ENCODE measurements around the gene B4GALT4. TPM values are rescaled to one million over a fixed set of nuclear protein-coding genes. Genes with fewer than 3 reads are reported as not detected.

Gene B4GALT4
- total and polyA plus RNA-seq, 2 of the 4 experiments (the other 2 are of a cell fraction), result 27.0 to 30.3 TPM

GRCh38 chr3:119223511-119223910 is 17.2 kb downstream of the B4GALT4 start:
- BruUV-seq (replicated peaks), result no TSS peak
- Histone ChIP-seq H3K23ac (ENCODE audit: low read depth, low read length) (no peak overlapping the region), H3K9ac (ENCODE audit: low read depth, low read length) (no peak overlapping the region), H3K27me3 (ENCODE audit: control insufficient read depth, insufficient read depth, low read length) (no peaks in the 10 kb centered on the region), H2BK15ac (ENCODE audit: low read depth, low read length) (no peak overlapping the region), H3K18ac (ENCODE audit: low read depth, low read length) (no peak overlapping the region), H2AK5ac (ENCODE audit: low read depth, low read length) (no peak overlapping the region), H2BK20ac (ENCODE audit: low read depth, low read length) (no peak overlapping the region), H4K91ac (ENCODE audit: insufficient read depth, low read depth, low read length) (no peak overlapping the region), H3K27ac (ENCODE audit: insufficient read depth, low read length) (no peak overlapping the region), H3K4me3 (ENCODE audit: insufficient read depth, low read depth, low read length) (no peak overlapping the region), H3K4me2 (ENCODE audit: low read depth, low read length) (no peak overlapping the region), H2AFZ (replicated peaks; ENCODE audit: low read length, poor library complexity) (no peak overlapping the region), H2BK5ac (ENCODE audit: low read depth, low read length, poor library complexity, severe bottlenecking) (no peak overlapping the region), H2AK9ac (replicated peaks; ENCODE audit: low read depth, low read length, poor library complexity) (no peak overlapping the region), H3K56ac (ENCODE audit: extremely low read depth, insufficient read depth, low read length) (no peak overlapping the region), H3K9me3 (ENCODE audit: control insufficient read depth, insufficient read depth, low read length) (no peaks in the 10 kb centered on the region), H3K9me1 (ENCODE audit: insufficient read depth, low read length) (peaks cover 7% of the 10 kb centered on the region), H2BK120ac (ENCODE audit: low read depth, low read length) (no peak overlapping the region), H3K36me3 (ENCODE audit: control insufficient read depth, insufficient read depth, low read length) (peaks cover 49% of the 10 kb centered on the region), H3K79me1 (ENCODE audit: low read depth in 1 of 2, low read length in 2 of 2) (peaks cover 24 to 36% of the 10 kb centered on the region in 2 experiments), H4K5ac (ENCODE audit: low read depth, low read length) (no peak overlapping the region), H3K4ac (ENCODE audit: low read depth, low read length) (no peak overlapping the region), H4K20me1 (ENCODE audit: insufficient read depth, low read length) (no peaks in the 10 kb centered on the region), H3K14ac (replicated peaks; ENCODE audit: low read depth, low read length) (no peak overlapping the region), H3K4me1 (ENCODE audit: control insufficient read depth, insufficient read depth, low read length) (peaks cover 13% of the 10 kb centered on the region), H4K8ac (ENCODE audit: low read depth in 2 of 2, low read length in 2 of 2) (no peak overlapping the region)
- ATAC-seq (ENCODE audit: low read depth) (no peak), DNase-seq (no peak)
- in situ Hi-C loops (cut with MboI; ENCODE audit: low sequenced_read_pairs), result no loop called here
- intact Hi-C loops (cut with micrococcal nuclease), result no loop called here
- dilution Hi-C loops (cut with HindIII; ENCODE audit: low sequenced_read_pairs, unreplicated experiment), result no loop called here
- ChIA-PET POLR2A (ENCODE audit: unreplicated experiment) (no interaction called here), CTCF (no interaction called here)
- TF ChIP-seq CEBPB (IDR thresholded peaks at IDR 0.05; ENCODE audit: low read depth, low read length), result no peak
- TF ChIP-seq ELK1 (IDR thresholded peaks at IDR 0.05; ENCODE audit: borderline replicate concordance, low read depth, low read length), result no peak
- TF ChIP-seq RCOR1 (IDR thresholded peaks at IDR 0.05; ENCODE audit: insufficient replicate concordance, low read length), result no peak
- TF ChIP-seq POLR2A (IDR thresholded peaks at IDR 0.05; ENCODE audit: low read depth, low read length), result no peak
- no peak for TF ChIP-seq NFE2L2 (IDR thresholded peaks at IDR 0.05; ENCODE audit: low read depth, low read length)
- TF ChIP-seq CTCF (conservative IDR thresholded peaks at IDR 0.05; ENCODE audit: low read depth, low read length), result no peak
- no peak for TF ChIP-seq MAZ (IDR thresholded peaks at IDR 0.05; ENCODE audit: borderline replicate concordance, low read depth, low read length)
- no peak for TF ChIP-seq RAD21 (IDR thresholded peaks at IDR 0.05; ENCODE audit: low read length)
- no peak for TF ChIP-seq SMC3 (IDR thresholded peaks at IDR 0.05; ENCODE audit: low read depth, low read length)
- no peak for TF ChIP-seq CHD1 (IDR thresholded peaks at IDR 0.05; ENCODE audit: low read depth, low read length)
- no peak for TF ChIP-seq MAFK (IDR thresholded peaks at IDR 0.05; ENCODE audit: low read depth, low read length)
- TF ChIP-seq BHLHE40 (IDR thresholded peaks at IDR 0.05; ENCODE audit: low read depth, low read length), result no peak
- TF ChIP-seq FOS (IDR thresholded peaks at IDR 0.05; ENCODE audit: low read depth, low read length), result no peak
- TF ChIP-seq USF2 (IDR thresholded peaks at IDR 0.05; ENCODE audit: low read depth, low read length), result no peak
- no peak for TF ChIP-seq MXI1 (IDR thresholded peaks at IDR 0.05; ENCODE audit: borderline replicate concordance, low read depth, low read length)
- TF ChIP-seq RFX5 (IDR thresholded peaks at IDR 0.05; ENCODE audit: low read depth, low read length), result no peak
- WGBS, 2 experiments (ENCODE audit: extremely low coverage in 2 of 2, insufficient read length in 1 of 2), result no CpG with 5 or more reads among the region's 5 CpGs
